Measurements from ENCODE around the gene EIF3I.

EIF3I gene

GRCh38 chr1:32198237-32199042 lies 23.8 kb upstream of the EIF3I start:
- CTCF ChIA-PET: interaction anchor here (0.7 to 1.0 kb wide), 2 partner anchors 12 to 295 kb away, joined by 3 read pairs; no protein-coding TSS in a partner anchor
- POLR2A ChIA-PET: interaction anchor here (0.6 to 2.7 kb wide), 5 partner anchors 14 to 94 kb away, joined by 3 to 28 read pairs (median 3); partner anchors contain the start of genes HDAC1 and TXLNA
- DNase-seq (ENCODE audit: extremely low spot score): no peak

GRCh38 chr1:32199043-32199716 lies 23.0 kb upstream of the EIF3I start:
- ChIA-PET POLR2A (interaction anchor here (1.1 to 2.7 kb wide), 5 partner anchors 15 to 195 kb away, joined by 3 to 28 read pairs (median 3); partner anchors contain the start of genes BSDC1, KPNA6 and TXLNA), CTCF (interaction anchor here (0.7 kb wide), 1 partner anchor 296 kb away, joined by 3 read pairs; no protein-coding TSS in a partner anchor)
- no peak for DNase-seq (ENCODE audit: extremely low spot score)
- TF ChIP-seq TARDBP (IDR thresholded peaks at IDR 0.05) (no peak), ELF4 (IDR thresholded peaks at IDR 0.05) (no peak), FOXM1 (IDR thresholded peaks at IDR 0.05; ENCODE audit: borderline replicate concordance) (no peak), PKNOX1 (IDR thresholded peaks at IDR 0.05) (no peak), SUZ12 (IDR thresholded peaks at IDR 0.05) (no peak), HDGF (IDR thresholded peaks at IDR 0.05; ENCODE audit: borderline replicate concordance) (no peak), FOXK2 (IDR thresholded peaks at IDR 0.05) (no peak), ARNT (IDR thresholded peaks at IDR 0.05) (no peak), SP1 (IDR thresholded peaks at IDR 0.05) (no peak), ZNF384 (IDR thresholded peaks at IDR 0.05) (no peak), LEF1 (IDR thresholded peaks at IDR 0.05; ENCODE audit: borderline replicate concordance) (no peak), FOXA1 (IDR thresholded peaks at IDR 0.05) (no peak), CTBP1 (IDR thresholded peaks at IDR 0.05; ENCODE audit: borderline replicate concordance) (no peak), L3MBTL2 (conservative IDR thresholded peaks at IDR 0.05) (no peak)

More at GRCh38 chr1:32198237-32199042, 23.8 kb upstream of the EIF3I start:
- TF ChIP-seq L3MBTL2 (conservative IDR thresholded peaks at IDR 0.05) (no peak), LEF1 (IDR thresholded peaks at IDR 0.05; ENCODE audit: borderline replicate concordance) (no peak), FOXM1 (IDR thresholded peaks at IDR 0.05; ENCODE audit: borderline replicate concordance) (no peak), BHLHE40 (IDR thresholded peaks at IDR 0.05; ENCODE audit: borderline replicate concordance) (no peak), FOXK2 (IDR thresholded peaks at IDR 0.05) (no peak), NFRKB (IDR thresholded peaks at IDR 0.05) (no peak), FOXA1 (IDR thresholded peaks at IDR 0.05) (no peak), ARNT (IDR thresholded peaks at IDR 0.05) (no peak), CTBP1 (IDR thresholded peaks at IDR 0.05; ENCODE audit: borderline replicate concordance) (no peak), SP1 (IDR thresholded peaks at IDR 0.05) (no peak), SUZ12 (IDR thresholded peaks at IDR 0.05) (no peak), PKNOX1 (IDR thresholded peaks at IDR 0.05) (no peak), HDGF (IDR thresholded peaks at IDR 0.05; ENCODE audit: borderline replicate concordance) (no peak), ELF4 (IDR thresholded peaks at IDR 0.05) (no peak), TARDBP (IDR thresholded peaks at IDR 0.05) (no peak)

- ChIA-PET CTCF (interaction anchor here (1.7 kb wide), 1 partner anchor 16 kb away, joined by 7 read pairs; no protein-coding TSS in a partner anchor), POLR2A (interaction anchor here (1.1 to 2.7 kb wide), 6 partner anchors 8 to 195 kb away, joined by 3 to 28 read pairs (median 4); partner anchors contain the start of genes BSDC1, DCDC2B, KPNA6 and TMEM39B)
- TF ChIP-seq ELF4 (IDR thresholded peaks at IDR 0.05) (no peak), HDGF (IDR thresholded peaks at IDR 0.05; ENCODE audit: borderline replicate concordance) (no peak), ZNF384 (IDR thresholded peaks at IDR 0.05) (no peak), FOXA1 (IDR thresholded peaks at IDR 0.05) (no peak), BHLHE40 (IDR thresholded peaks at IDR 0.05; ENCODE audit: borderline replicate concordance) (no peak), SUZ12 (IDR thresholded peaks at IDR 0.05) (no peak), FOXM1 (IDR thresholded peaks at IDR 0.05; ENCODE audit: borderline replicate concordance) (no peak), TARDBP (IDR thresholded peaks at IDR 0.05) (no peak), FOXK2 (IDR thresholded peaks at IDR 0.05) (no peak), LEF1 (IDR thresholded peaks at IDR 0.05; ENCODE audit: borderline replicate concordance) (no peak), SP1 (IDR thresholded peaks at IDR 0.05) (no peak), PKNOX1 (IDR thresholded peaks at IDR 0.05) (no peak), L3MBTL2 (conservative IDR thresholded peaks at IDR 0.05) (no peak), CTBP1 (IDR thresholded peaks at IDR 0.05; ENCODE audit: borderline replicate concordance) (no peak), NFRKB (IDR thresholded peaks at IDR 0.05) (no peak)
- no peak for DNase-seq (ENCODE audit: extremely low spot score)
Observed at GRCh38 chr1:32199717-32200072, 22.5 kb upstream of the EIF3I start.

GRCh38 chr1:32200226-32201010 lies 21.8 kb upstream of the EIF3I start, which contains the start of gene CCDC28B:
Gene CCDC28B, plus strand, starts transcription at chr1:32200595. Its CDS starts 1,341 bp downstream, at chr1:32201936.
- CTCF ChIA-PET: interaction anchor here (0.5 to 1.7 kb wide), 3 partner anchors 15 to 37 kb away, joined by 3 to 7 read pairs (median 5); no protein-coding TSS in a partner anchor
- DNase-seq (ENCODE audit: extremely low spot score): peak; percentile 75
- TF ChIP-seq ZNF384 (IDR thresholded peaks at IDR 0.05) (no peak), L3MBTL2 (conservative IDR thresholded peaks at IDR 0.05) (peak; percentile 99)
- POLR2A ChIA-PET: interaction anchor here (1.1 to 2.7 kb wide), 9 partner anchors 8 to 194 kb away, joined by 3 to 28 read pairs (median 4); partner anchors contain the start of genes BSDC1, DCDC2B, KPNA6 and TMEM39B
